Measurements from ENCODE around the gene ALDH1B1. TPM values are rescaled to one million over a fixed set of nuclear protein-coding genes. Genes with fewer than 3 reads are reported as not detected.
"Not testable (repeated sequence)": the region's sequence is repeated elsewhere in the genome, so short reads cannot be mapped to it uniquely, and the experiment has no call there.

Gene ALDH1B1
- polyA plus RNA-seq, 2 donors: 2.9 to 12.3 TPM

GRCh38 chr9:38391278-38392118 lies 1.0 kb upstream of the ALDH1B1 start:
- peak overlapping the region; percentile 47 to 64 for H3K27ac ChIP-seq (ENCODE audit: low read depth in 2 of 2, low read length in 1 of 2)
- H3K4me3 ChIP-seq (ENCODE audit: low read depth in 1 of 2, low read length in 2 of 2): no peak overlapping the region
- no peaks in the 10 kb centered on the region for H3K27me3 ChIP-seq (ENCODE audit: control insufficient read depth in 1 of 2, insufficient read depth in 2 of 2, low read length in 2 of 2)
- H3K4me1 ChIP-seq (ENCODE audit: control insufficient read depth in 2 of 2, insufficient read depth in 2 of 2, low read length in 1 of 2): peaks cover 0 to 3% of the 10 kb centered on the region in 2 donors
- H3K36me3 ChIP-seq (ENCODE audit: control insufficient read depth in 2 of 2, insufficient read depth in 2 of 2, low read length in 1 of 2): peaks cover 0 to 7% of the 10 kb centered on the region in 2 donors
- 87 to 90% methylated on average over 18 of the region's 18 CpGs for WGBS, 2 donors
- H3K9me3 ChIP-seq (ENCODE audit: control insufficient read depth in 2 of 2, insufficient read depth in 1 of 2, low read depth in 1 of 2, low read length in 1 of 2): no peaks in the 10 kb centered on the region

GRCh38 chr9:38393128-38393796 lies 760 bp downstream of the ALDH1B1 start:
- 10 to 15% methylated on average over 9 of the region's 9 CpGs for WGBS, 2 donors
- Histone ChIP-seq H3K9me3 (ENCODE audit: control insufficient read depth in 2 of 2, insufficient read depth in 1 of 2, low read depth in 1 of 2, low read length in 1 of 2) (no peaks in the 10 kb centered on the region), H3K27ac (ENCODE audit: low read depth in 2 of 2, low read length in 1 of 2) (peak overlapping the region; percentile 57 to 80)

DNA sequence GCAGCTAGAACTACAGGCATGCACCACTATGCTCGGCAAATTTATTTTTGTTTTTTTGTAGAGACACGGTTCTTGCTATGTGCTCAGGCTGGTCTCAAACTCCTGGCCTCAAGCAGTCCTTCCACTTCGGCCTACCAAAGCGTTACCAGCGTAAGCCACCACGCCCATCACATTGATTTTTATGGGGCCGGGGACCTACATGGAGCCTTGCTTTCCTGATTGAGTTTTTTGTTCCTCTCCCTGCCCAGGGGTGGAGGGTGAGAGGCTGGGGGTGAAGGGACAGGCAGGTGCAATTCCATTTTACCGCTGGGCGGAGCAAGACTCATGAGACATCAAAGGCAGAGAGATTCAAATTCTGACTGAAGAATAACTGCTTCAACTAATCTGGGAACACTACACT lies 1.9 kb downstream of the ALDH1B1 start:
- no peaks in the 10 kb centered on the region for H3K9me3 ChIP-seq (ENCODE audit: control insufficient read depth in 2 of 2, insufficient read depth in 1 of 2, low read depth in 1 of 2, low read length in 1 of 2)
- H3K27ac ChIP-seq (ENCODE audit: low read depth in 2 of 2, low read length in 1 of 2): no peak overlapping the region
- peaks cover 0 to 3% of the 10 kb centered on the region in 2 donors for H3K4me1 ChIP-seq (ENCODE audit: control insufficient read depth in 2 of 2, insufficient read depth in 2 of 2, low read length in 1 of 2)
- H3K36me3 ChIP-seq (ENCODE audit: control insufficient read depth in 2 of 2, insufficient read depth in 2 of 2, low read length in 1 of 2): peaks cover 0 to 11% of the 10 kb centered on the region in 2 donors
- H3K4me3 ChIP-seq (ENCODE audit: low read depth in 1 of 2, low read length in 2 of 2): no peak overlapping the region
- H3K27me3 ChIP-seq (ENCODE audit: control insufficient read depth in 1 of 2, insufficient read depth in 2 of 2, low read length in 2 of 2): no peaks in the 10 kb centered on the region
- 82 to 83% methylated on average over 9 of the region's 9 CpGs for WGBS, 2 donors

More at GRCh38 chr9:38393128-38393796, 760 bp downstream of the ALDH1B1 start:
- Histone ChIP-seq H3K36me3 (ENCODE audit: control insufficient read depth in 2 of 2, insufficient read depth in 2 of 2, low read length in 1 of 2) (peaks cover 0 to 11% of the 10 kb centered on the region in 2 donors), H3K27me3 (ENCODE audit: control insufficient read depth in 1 of 2, insufficient read depth in 2 of 2, low read length in 2 of 2) (no peaks in the 10 kb centered on the region), H3K4me1 (ENCODE audit: control insufficient read depth in 2 of 2, insufficient read depth in 2 of 2, low read length in 1 of 2) (peaks cover 0 to 3% of the 10 kb centered on the region in 2 donors), H3K4me3 (ENCODE audit: low read depth in 1 of 2, low read length in 2 of 2) (peak overlapping the region; percentile 65 to 75)

- H3K27me3 ChIP-seq (ENCODE audit: control insufficient read depth in 1 of 2, insufficient read depth in 2 of 2, low read length in 2 of 2): no peaks in the 10 kb centered on the region
- WGBS, 2 donors: 95 to 96% methylated on average over 29 to 30 of the region's 30 CpGs
- peaks cover 2 to 3% of the 10 kb centered on the region in 2 donors for H3K4me1 ChIP-seq (ENCODE audit: control insufficient read depth in 2 of 2, insufficient read depth in 2 of 2, low read length in 1 of 2)
- H3K9me3 ChIP-seq (ENCODE audit: control insufficient read depth in 2 of 2, insufficient read depth in 1 of 2, low read depth in 1 of 2, low read length in 1 of 2): no peaks in the 10 kb centered on the region
- H3K4me3 ChIP-seq (ENCODE audit: low read depth in 1 of 2, low read length in 2 of 2): no peak overlapping the region
- peaks cover 0 to 11% of the 10 kb centered on the region in 2 donors for H3K36me3 ChIP-seq (ENCODE audit: control insufficient read depth in 2 of 2, insufficient read depth in 2 of 2, low read length in 1 of 2)
- no peak overlapping the region for H3K27ac ChIP-seq (ENCODE audit: low read depth in 2 of 2, low read length in 1 of 2)
Measured at GRCh38 chr9:38395653-38396370, 3.3 kb downstream of the ALDH1B1 start.

- Histone ChIP-seq H3K4me3 (ENCODE audit: low read depth in 1 of 2, low read length in 2 of 2) (no peak overlapping the region), H3K9me3 (ENCODE audit: control insufficient read depth in 2 of 2, insufficient read depth in 1 of 2, low read depth in 1 of 2, low read length in 1 of 2) (no peaks in the 10 kb centered on the region), H3K36me3 (ENCODE audit: control insufficient read depth in 2 of 2, insufficient read depth in 2 of 2, low read length in 1 of 2) (peaks cover 0 to 11% of the 10 kb centered on the region in 2 donors), H3K27ac (ENCODE audit: low read depth in 2 of 2, low read length in 1 of 2) (no peak overlapping the region), H3K4me1 (ENCODE audit: control insufficient read depth in 2 of 2, insufficient read depth in 2 of 2, low read length in 1 of 2) (peaks cover 1 to 2% of the 10 kb centered on the region in 2 donors), H3K27me3 (ENCODE audit: control insufficient read depth in 1 of 2, insufficient read depth in 2 of 2, low read length in 2 of 2) (no peaks in the 10 kb centered on the region)
- WGBS, 2 donors: 87 to 88% methylated on average over 10 of the region's 10 CpGs
Measured at GRCh38 chr9:38396371-38396671, 3.8 kb downstream of the ALDH1B1 start.

DNA sequence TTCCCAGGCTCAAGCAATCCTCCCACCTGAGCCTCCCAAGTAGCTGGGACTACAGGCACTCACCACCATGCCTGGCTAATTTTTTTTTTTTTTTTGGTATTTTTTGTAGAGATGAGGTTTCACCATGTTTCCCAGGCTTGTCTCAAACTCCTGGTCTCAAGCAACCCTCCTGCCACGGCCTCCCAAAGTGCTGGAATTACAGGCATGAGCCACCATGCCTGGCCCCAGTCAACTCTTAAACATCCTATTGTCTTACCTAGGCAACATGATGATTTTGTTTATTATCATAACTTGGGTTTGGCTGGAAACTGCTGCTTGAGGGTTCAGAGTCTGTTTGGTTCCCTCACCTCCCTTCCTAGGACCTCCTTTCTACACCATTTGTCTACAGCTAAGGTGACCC lies 6.7 kb downstream of the ALDH1B1 start:
- H3K4me1 ChIP-seq (ENCODE audit: control insufficient read depth in 2 of 2, insufficient read depth in 2 of 2, low read length in 1 of 2); H3K27ac ChIP-seq (ENCODE audit: low read depth in 2 of 2, low read length in 1 of 2); H3K27me3 ChIP-seq (ENCODE audit: control insufficient read depth in 1 of 2, insufficient read depth in 2 of 2, low read length in 2 of 2); H3K4me3 ChIP-seq (ENCODE audit: low read depth in 1 of 2, low read length in 2 of 2); H3K9me3 ChIP-seq (ENCODE audit: control insufficient read depth in 2 of 2, insufficient read depth in 1 of 2, low read depth in 1 of 2, low read length in 1 of 2): not testable (repeated sequence)
- WGBS, 2 donors: 60 to 83% methylated on average over 1 of the region's 1 CpG
- H3K36me3 ChIP-seq (ENCODE audit: control insufficient read depth in 2 of 2, insufficient read depth in 2 of 2, low read length in 1 of 2): peaks cover 0 to 11% of the 10 kb centered on the region in 2 donors

- Histone ChIP-seq H3K9me3 (ENCODE audit: control insufficient read depth in 2 of 2, insufficient read depth in 1 of 2, low read depth in 1 of 2, low read length in 1 of 2) (no peaks in the 10 kb centered on the region), H3K36me3 (ENCODE audit: control insufficient read depth in 2 of 2, insufficient read depth in 2 of 2, low read length in 1 of 2) (no peaks in the 10 kb centered on the region), H3K27me3 (ENCODE audit: control insufficient read depth in 1 of 2, insufficient read depth in 2 of 2, low read length in 2 of 2) (peaks cover 0 to 6% of the 10 kb centered on the region in 2 donors), H3K27ac (ENCODE audit: low read depth in 2 of 2, low read length in 1 of 2) (no peak overlapping the region), H3K4me3 (ENCODE audit: low read depth in 1 of 2, low read length in 2 of 2) (no peak overlapping the region), H3K4me1 (ENCODE audit: control insufficient read depth in 2 of 2, insufficient read depth in 2 of 2, low read length in 1 of 2) (peaks cover 0 to 2% of the 10 kb centered on the region in 2 donors)
- whole genome bisulfite sequencing, 2 donors: 70 to 73% methylated on average over 6 of the region's 6 CpGs
Measured at GRCh38 chr9:38401994-38402393, 9.5 kb downstream of the ALDH1B1 start.

DNA sequence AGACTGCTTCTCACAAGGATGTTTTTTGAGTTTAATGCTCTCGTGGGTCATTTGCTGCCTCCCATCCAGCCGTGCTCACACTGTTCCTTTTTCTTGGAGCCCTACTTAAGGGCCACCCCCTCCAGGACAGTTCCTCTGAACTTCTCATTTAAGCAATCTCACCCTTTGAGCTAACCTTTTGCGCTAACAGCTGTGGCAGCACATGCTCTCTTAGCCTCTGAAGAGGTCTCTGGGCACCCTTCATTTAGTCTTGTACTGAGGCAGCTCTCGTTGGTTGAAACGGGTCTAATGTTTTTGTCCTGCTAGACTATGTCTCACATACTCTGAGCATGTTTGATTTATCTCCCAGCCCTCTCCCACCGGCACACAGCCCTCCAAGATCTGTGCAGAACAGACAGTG lies 11.8 kb downstream of the ALDH1B1 start:
- no peak overlapping the region for H3K4me3 ChIP-seq (ENCODE audit: low read depth in 1 of 2, low read length in 2 of 2)
- peaks cover 0 to 2% of the 10 kb centered on the region in 2 donors for H3K4me1 ChIP-seq (ENCODE audit: control insufficient read depth in 2 of 2, insufficient read depth in 2 of 2, low read length in 1 of 2)
- H3K27ac ChIP-seq (ENCODE audit: low read depth in 2 of 2, low read length in 1 of 2): no peak overlapping the region
- H3K27me3 ChIP-seq (ENCODE audit: control insufficient read depth in 1 of 2, insufficient read depth in 2 of 2, low read length in 2 of 2): peaks cover 0 to 6% of the 10 kb centered on the region in 2 donors
- H3K9me3 ChIP-seq (ENCODE audit: control insufficient read depth in 2 of 2, insufficient read depth in 1 of 2, low read depth in 1 of 2, low read length in 1 of 2): no peaks in the 10 kb centered on the region
- WGBS, 2 donors: 59 to 60% methylated on average over 6 of the region's 6 CpGs
- H3K36me3 ChIP-seq (ENCODE audit: control insufficient read depth in 2 of 2, insufficient read depth in 2 of 2, low read length in 1 of 2): no peaks in the 10 kb centered on the region

GRCh38 chr9:38405785-38406184 lies 13.3 kb downstream of the ALDH1B1 start:
- Histone ChIP-seq H3K4me1 (ENCODE audit: control insufficient read depth in 2 of 2, insufficient read depth in 2 of 2, low read length in 1 of 2) (no peaks in the 10 kb centered on the region), H3K4me3 (ENCODE audit: low read depth in 1 of 2, low read length in 2 of 2) (no peak overlapping the region), H3K27me3 (ENCODE audit: control insufficient read depth in 1 of 2, insufficient read depth in 2 of 2, low read length in 2 of 2) (peaks cover 0 to 6% of the 10 kb centered on the region in 2 donors), H3K9me3 (ENCODE audit: control insufficient read depth in 2 of 2, insufficient read depth in 1 of 2, low read depth in 1 of 2, low read length in 1 of 2) (no peaks in the 10 kb centered on the region), H3K36me3 (ENCODE audit: control insufficient read depth in 2 of 2, insufficient read depth in 2 of 2, low read length in 1 of 2) (no peaks in the 10 kb centered on the region), H3K27ac (ENCODE audit: low read depth in 2 of 2, low read length in 1 of 2) (no peak overlapping the region)
- 66 to 73% methylated on average over 3 of the region's 3 CpGs for WGBS, 2 donors

All from esophagus (tissue), 2 donors.